Measurements from ENCODE around the gene SMPD4.
"Not testable (repeated sequence)": the region's sequence is repeated elsewhere in the genome, so short reads cannot be mapped to it uniquely, and the experiment has no call there.

Gene SMPD4, protein sequence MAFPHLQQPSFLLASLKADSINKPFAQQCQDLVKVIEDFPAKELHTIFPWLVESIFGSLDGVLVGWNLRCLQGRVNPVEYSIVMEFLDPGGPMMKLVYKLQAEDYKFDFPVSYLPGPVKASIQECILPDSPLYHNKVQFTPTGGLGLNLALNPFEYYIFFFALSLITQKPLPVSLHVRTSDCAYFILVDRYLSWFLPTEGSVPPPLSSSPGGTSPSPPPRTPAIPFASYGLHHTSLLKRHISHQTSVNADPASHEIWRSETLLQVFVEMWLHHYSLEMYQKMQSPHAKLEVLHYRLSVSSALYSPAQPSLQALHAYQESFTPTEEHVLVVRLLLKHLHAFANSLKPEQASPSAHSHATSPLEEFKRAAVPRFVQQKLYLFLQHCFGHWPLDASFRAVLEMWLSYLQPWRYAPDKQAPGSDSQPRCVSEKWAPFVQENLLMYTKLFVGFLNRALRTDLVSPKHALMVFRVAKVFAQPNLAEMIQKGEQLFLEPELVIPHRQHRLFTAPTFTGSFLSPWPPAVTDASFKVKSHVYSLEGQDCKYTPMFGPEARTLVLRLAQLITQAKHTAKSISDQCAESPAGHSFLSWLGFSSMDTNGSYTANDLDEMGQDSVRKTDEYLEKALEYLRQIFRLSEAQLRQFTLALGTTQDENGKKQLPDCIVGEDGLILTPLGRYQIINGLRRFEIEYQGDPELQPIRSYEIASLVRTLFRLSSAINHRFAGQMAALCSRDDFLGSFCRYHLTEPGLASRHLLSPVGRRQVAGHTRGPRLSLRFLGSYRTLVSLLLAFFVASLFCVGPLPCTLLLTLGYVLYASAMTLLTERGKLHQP

DNA sequence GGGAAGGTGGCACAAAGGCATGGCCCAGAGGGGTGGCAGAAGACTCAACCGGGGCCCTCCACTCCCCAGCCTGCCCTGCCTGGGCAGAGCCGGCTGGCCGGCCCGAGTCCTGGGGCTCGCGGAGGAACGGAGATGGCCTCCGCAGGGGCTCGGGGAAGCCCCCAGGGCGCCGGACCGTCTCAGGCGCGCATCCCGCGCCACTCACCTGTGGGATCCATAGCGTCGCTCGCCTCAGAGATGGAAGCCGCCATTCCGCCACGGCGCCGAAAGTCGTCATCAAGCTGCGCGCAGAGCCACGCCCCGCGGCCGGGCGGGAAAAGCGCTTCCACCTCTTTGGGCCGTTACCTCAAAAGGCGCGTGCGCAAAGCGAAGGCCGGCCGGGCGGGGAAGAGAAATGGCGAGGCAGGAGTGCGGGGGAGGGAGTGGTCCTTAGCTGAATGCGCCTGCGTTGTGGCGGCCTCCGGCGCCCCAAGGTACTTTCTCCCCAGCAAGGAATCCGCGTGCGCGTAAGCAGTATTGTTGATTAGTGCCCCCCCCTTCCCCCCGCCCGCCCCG lies at the start of gene SMPD4:
TSS of gene SMPD4 (minus strand) at position 278 of the 555 bp plus-strand sequence. CDS start 5,010 bp downstream, outside the sequence.
- DNase-seq (ENCODE audit: low spot score): peak; percentile 92

DNA sequence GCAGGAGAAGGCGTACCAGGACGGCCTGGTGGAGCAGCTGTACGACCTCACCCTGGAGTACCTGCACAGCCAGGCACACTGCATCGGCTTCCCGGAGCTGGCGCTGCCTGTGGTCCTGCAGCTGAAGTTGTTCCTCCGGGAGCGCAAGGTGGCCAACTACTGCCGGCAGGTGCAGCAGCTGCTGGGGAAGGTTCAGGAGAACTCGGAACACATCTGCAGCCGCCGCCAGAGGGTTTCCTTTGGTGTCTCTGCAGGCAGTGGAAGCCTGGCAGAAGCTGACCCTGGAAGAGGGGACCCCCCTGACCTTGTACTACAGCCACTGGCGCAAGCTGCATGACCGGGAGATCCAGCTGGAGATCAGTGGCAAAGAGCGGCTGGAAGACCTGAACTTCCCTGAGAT lies 49.5 kb upstream of the SMPD4 start:
- not testable (repeated sequence) for DNase-seq (ENCODE audit: low spot score)

DNA sequence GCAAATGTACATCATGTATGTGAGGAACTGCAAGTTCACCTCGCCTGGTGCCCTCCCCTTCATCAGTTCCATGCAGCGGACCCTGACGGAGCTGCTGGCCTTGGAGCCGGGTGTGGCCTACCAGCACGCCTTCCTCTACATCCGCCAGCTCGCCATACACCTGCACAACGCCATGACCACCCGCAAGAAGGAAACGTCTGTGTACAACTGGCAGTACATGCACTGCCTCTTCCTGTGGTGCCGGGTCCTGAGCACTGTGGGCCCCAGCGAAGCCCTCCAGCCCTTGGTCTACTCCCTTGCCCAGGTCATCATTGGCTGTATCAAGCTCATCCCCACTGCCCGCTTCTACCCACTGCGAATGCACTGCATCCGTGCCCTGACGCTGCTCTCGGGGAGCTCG lies 49.0 kb upstream of the SMPD4 start:
- not testable (repeated sequence) for DNase-seq (ENCODE audit: low spot score)

DNA sequence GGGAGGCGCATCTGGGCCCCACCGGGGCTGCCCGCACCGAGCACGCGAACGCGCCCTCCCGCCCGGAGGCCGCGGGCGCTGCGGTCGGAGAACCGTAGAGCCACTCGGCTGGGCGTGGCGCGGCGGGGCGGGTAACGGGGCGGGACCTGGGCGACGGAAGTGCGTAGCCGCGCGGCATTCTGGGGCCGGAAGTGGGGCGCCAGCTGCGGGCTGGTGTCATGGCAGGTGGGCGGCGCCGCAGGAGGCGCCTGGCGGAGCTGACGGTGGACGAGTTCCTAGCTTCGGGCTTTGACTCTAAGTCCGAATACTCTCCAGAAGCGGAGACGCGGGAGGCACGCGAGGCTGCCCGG lies 47.7 kb upstream of the SMPD4 start:
- peak; percentile 59 for DNase-seq (ENCODE audit: low spot score)

DNA sequence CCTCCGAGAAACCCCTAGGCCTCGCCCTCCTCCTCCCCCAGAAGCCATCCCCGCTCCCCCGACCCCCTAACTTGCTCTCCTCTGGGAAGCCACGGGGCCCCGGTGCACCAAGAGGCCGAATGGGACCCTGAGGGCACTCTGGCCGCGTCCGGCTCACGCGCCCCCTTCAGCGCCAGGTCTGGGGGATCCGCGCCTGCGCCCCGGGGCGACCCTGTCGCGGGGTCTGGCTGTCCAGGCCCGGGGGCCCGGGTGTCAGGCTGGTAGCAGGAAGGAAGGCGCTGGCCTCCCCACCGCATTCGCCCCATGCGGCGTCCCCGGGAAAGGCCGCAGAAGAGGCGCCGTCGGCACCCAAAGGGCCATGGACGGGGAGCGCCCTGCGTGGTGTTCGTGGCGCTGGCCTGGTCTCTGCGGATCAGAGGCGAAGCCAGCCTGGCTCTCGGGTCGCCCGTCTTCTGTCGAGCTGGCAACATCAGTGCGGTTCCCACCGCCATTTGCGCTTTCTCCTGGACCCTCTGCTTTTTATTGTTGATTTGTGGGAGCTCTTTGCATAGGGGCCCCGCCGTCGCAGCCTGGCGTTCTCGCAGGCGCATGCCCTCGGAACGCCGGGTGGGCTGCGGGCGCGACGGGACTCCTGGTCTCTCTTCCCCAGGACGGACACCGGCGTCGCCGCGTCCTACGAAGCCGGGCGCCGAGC lies 47.2 kb upstream of the SMPD4 start:
- DNase-seq (ENCODE audit: low spot score): not testable (repeated sequence)

DNA sequence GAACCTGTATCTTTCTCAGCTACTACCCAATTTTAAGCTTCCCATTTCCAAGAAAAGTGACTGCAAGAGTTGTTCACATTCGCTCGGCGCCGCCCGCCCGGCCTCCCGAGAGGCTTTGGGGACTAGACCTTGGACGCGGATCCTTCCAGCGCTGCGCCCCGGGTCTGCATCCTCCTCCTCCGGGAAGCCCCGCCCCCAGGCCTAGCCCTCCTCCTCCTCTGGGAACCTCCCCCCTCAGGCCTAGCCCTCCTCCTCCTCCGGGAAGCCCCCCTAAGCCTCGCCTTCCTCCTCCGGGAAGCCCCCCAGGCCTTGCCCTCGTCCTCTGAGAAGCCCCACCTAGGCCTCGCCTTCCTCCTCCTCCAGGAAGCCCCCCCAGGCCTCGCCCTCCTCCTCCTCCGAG lies 46.6 kb upstream of the SMPD4 start:
- DNase-seq (ENCODE audit: low spot score): not testable (repeated sequence)

DNA sequence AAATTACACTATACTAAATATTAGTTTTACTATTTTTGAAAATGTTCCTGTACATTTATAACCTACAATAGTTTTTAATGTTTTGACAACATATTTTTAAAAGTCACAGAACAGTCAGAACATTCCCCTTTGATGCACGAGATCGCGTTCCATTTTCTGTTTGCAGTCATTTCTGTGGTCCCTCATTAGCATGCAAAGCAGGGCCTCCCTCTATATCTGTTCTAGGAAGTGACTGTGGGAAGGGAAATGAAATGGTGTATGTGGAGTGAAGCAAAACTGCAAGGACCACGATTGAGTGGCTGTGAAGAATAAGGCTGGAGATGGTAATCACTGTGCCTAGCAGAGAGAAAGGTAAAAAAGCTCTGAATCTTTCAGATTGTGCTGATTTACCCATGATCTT lies 41.1 kb upstream of the SMPD4 start:
- not testable (repeated sequence) for DNase-seq (ENCODE audit: low spot score)

DNA sequence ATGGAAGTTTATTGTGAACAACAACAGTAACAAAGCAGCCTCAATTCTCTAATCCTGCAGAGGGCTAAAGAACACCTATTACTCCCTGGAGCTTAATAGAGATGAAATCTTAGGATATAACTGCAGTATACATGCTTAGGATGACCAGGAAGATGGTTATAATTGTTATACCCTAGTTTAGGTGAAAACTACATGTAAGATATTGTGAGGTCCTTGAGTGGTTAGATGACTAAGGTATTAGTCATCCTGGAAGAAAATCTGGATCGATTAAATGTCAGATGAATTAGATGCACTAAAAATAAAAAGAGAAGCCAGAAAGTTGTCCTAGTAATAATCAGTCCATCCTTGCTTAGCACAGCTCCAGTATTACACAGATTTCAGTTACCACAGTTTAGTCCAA lies 39.1 kb upstream of the SMPD4 start:
- not testable (repeated sequence) for DNase-seq (ENCODE audit: low spot score)

DNA sequence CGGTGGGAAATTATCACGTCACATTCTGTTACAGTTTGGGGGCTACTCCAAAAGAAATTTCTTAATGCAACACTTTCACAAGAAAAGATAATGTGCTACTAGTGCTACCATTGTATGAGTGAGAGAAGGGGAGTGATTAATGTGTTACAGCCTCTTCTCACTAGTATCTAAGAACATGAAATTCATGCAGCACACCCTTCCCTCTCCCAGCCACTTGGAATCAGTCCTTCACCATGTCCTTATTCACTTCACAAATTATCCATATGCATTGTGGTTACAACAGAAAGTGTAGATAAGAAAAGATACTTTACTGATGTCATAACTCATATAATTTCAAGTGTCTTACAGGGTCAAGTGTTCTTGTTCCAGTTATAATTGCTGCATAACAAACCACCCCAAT lies 37.7 kb upstream of the SMPD4 start:
- DNase-seq (ENCODE audit: low spot score): not testable (repeated sequence)

DNA sequence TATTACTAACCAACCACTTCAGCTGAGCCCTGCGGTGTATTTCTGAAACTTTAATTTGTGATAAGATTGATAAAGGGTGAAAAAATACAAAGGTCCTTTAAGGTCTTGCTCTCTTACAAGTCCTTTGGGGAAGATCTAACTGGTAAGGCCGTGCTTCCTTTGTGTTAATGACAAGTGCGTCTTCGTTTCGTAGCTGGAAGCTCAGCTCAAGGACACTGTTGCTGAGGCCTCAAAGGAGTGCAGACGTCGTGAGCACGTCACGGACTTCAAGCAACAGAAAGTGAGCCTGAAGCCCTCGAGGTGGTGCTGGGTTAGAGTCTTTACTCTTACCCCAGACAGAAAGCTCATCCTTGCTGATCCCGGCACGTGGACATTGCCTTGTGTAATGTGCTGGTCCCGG lies 25.6 kb upstream of the SMPD4 start:
- DNase-seq (ENCODE audit: low spot score): not testable (repeated sequence)

DNA sequence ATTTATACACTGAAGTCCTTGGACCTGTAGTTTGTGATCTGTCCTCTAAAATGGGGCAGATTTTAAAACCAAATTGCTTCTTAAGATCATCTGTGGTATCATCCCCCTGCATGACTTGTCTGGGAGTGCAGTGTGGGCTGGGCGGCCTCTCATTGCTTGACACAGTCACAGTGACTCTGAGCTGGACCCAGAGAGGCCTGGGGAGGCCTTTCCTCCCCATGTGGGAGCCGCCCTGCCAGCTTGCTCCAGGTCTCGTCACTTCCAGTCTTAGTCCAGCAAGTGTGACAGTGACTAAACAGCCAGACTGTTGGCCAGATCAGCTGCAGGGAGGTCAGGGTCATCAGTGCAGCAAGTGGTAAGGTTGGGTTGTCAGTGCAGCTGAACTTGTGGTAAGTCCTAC lies 21.7 kb upstream of the SMPD4 start:
- not testable (repeated sequence) for DNase-seq (ENCODE audit: low spot score)

DNA sequence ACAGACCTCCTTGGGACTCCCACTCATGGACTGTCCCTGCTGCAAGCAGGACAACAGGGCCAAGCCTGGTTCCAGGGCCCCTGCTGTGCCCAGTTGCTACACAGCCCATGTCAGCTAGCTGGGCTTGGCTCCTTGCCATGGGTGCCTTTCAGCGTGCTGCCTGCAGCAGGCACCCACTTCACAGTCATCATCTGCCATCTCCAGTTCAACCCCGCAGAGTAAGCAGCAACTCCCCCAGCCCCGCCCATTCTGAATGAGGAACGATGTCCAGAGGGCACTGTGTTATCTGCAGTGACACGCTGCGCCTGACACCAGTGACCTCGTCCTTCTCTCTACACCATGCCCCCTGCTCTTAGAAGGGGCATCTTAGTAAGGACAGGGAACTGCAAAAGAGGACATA lies 21.1 kb upstream of the SMPD4 start:
- DNase-seq (ENCODE audit: low spot score): not testable (repeated sequence)

DNA sequence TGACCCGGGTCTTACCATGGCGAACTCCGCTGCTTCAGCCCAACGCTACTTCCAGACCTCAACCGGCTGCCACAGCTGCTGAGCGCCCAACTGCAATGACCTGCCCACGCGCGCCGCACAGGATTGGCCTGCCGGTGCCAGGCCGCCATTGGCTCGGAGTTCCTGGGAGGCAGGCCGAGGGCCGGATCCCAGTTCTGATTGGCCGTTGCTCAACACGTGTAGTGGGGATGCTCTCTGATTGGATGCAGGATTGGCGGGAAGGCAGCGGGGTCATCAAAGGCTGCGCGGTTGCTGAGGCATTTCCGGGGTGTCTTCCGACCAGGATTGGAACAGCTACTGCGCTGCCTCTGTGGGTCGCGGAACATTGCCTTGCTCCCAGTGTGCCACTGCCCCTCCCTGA lies 16.9 kb upstream of the SMPD4 start, which contains the start of gene TUBA3E:
TSS of gene TUBA3E (minus strand) at position 97 of the 400 bp plus-strand sequence. CDS start at position 18, 79 bp downstream.
- no peak for DNase-seq (ENCODE audit: low spot score)

DNA sequence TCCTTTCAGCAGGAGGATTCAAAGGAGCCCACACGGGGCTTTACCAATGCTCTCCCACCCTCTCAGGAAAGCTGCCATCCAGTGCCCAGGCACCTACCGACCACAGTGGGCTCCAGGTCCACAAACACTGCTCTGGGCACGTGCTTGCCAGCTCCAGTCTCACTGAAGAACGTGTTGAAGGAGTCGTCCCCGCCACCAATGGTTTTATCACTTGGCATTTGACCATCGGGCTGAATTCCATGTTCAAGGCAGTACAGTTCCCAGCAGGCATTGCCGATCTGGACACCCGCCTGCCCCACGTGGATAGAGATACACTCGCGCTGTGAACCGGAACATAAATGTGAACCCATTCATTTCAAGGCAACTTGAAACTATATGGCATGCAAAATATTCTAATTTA lies 14.7 kb upstream of the SMPD4 start:
- not testable (repeated sequence) for DNase-seq (ENCODE audit: low spot score)

DNA sequence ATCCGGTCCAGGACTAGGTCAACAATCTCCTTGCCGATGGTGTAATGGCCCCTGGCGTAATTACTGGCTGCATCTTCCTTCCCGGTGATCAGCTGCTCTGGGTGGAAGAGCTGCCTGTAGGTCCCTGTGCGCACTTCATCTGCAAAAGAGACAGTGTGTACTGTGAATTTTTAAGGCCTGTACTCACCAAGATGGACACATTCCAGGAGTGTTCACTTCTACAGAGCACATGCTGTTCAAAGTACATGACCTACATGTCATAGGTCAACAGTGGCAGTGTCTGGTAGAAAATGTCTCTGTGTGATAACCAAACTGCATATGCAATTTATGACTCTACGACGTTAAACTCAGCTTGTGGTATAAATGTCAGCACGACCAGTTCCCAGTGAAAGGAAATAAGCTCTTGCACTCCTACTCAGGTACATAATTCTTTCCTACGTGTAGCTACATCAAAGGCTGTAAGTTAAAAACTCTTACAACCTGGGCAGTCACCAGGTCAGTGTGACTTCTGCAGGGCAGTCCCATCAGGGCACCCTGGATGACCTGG lies 13.8 kb upstream of the SMPD4 start:
- DNase-seq (ENCODE audit: low spot score): not testable (repeated sequence)

DNA sequence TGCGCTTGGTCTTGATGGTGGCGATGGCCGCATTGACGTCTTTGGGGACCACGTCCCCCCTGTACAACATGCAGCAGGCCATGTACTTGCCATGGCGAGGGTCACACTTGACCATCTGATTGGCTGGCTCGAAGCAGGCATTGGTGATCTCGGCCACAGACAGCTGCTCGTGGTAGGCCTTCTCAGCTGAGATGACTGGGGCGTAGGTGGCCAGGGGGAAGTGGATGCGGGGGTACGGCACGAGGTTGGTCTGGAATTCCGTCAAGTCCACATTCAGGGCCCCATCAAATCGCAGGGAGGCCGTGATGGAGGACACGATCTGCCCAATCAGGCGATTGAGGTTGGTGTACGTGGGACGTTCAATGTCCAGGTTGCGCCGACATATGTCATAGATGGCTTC lies 12.4 kb upstream of the SMPD4 start:
- DNase-seq (ENCODE audit: low spot score): not testable (repeated sequence)

DNA sequence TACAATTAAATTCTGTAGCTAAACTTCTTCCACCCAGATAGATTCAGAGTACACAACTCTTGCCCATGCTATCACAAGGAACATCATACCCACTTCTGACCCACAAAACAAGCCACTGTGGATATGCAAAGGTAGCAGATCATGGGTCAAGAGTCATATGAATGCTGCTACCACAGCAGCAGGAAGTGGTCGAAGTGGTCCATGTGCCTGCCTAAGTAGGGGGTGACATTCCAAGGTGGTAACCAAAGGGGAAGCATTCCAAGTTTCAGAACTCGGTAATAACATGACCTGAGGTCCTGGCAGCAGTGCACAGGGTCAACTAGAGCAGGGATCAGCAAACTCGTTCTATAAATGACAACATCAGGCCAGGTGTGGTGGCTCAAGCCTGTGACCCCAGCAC lies 11.0 kb upstream of the SMPD4 start:
- DNase-seq (ENCODE audit: low spot score): not testable (repeated sequence)

DNA sequence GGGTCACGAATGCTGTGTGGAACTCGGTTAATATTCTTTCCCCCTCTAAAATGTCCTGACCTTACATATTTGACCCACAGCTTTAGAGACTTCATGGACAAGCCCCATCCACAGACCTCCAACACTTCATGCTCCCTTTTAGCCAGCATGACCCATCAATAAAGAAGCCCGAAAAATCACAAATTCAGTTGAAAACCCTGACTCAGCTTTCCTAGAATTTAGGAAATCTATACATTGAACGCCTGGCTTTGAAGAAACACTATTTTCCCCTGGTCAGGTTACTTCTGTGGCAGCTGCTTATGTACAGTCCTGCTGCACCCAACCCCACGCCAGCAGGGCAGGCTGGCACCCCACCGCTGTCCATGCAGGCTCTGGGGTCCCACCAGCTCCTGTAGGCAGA lies 9.9 kb upstream of the SMPD4 start:
- not testable (repeated sequence) for DNase-seq (ENCODE audit: low spot score)

DNA sequence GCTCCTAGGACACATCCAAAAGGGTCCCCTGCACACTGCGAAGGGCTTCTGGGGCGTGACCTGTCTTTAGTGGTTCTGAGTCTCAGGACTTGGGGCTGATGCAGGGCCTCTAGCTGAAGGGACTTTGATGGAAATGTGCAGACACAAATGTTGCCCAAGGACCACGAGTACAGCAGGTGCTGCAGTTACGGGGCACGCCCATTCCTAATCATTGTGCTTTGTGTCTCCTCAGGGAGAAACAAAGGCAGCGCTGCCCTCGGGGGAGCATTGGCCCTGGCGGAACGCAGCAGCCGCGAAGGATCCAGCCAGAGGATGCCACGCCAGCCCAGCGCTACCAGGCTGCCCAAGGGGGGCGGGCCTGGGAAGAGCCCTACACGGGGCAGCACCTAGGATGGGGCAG lies 8.8 kb upstream of the SMPD4 start:
- no peak for DNase-seq (ENCODE audit: low spot score)

DNA sequence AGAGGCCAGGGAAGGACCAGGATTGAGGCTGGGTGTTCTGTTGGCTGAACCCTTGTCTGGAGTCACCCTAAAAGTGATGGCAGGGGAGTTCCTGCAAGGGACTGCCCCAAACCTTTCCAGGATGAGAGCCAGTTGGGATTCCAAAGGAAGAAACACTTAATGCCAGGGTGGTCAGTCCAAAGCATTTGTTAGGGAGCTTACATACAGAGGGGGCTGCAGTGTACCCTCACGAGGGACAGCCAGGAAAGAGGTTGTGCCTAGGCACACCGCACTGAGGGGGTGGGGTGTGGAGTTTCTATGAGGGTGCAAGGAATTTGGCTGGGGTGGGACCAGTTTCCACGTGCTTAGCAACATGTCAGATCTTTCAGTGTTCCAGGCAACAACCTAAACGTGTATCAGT lies 7.6 kb upstream of the SMPD4 start:
- not testable (repeated sequence) for DNase-seq (ENCODE audit: low spot score)

DNA sequence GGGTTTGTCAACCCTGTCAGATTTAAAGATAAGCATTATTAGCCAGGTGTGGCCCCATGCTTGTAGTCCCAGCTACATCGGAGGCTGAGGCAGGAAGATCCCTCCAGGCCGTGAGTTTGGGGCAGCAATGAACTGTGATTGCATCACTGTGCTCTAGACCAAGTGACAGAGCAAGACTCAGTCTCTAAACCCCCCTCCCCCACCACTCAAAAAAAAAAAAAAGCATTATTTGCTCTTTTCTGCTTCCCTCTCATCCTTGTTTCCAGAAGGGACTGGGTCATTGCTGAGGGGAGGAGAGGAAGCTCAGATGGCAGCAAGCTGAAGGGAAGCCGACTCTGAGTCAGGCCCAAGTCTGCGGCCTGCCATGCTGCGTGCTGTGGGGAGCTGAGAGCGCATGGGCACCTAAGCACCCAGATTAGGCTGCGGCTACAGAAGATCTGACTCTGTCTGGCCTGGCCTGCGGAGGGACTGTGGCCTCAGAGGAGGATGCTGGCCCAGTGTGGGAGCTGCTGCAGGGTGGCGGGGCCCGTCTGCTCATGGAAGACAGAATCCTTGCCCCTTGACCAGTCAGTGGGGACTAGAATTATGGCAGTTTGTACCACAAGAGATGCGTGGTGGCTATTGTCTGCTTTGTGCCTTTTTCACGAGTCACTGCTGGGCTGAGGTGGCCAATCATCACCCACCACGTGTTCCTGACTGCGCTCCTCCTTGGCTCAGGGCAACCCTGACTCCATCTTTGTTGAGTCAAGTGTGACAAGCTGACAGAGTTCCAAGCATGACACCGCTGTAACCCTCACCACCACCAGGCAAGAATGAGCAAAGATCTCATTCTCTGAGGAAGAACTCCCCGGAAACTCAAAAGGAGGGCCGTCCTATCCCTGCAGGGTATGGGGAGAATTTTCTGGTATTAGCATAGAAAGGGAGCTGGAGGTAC lies 6.7 kb upstream of the SMPD4 start:
- not testable (repeated sequence) for DNase-seq (ENCODE audit: low spot score)
